GM18499 (cell line): ENCODE data around the gene RBM10.

Experiments
- ATAC-seq: cut with Tn5 transposase; IDR thresholded peaks from one replicate; pipeline ENCODE4 v1.9.1; 2021; ENCODE audit warnings: moderate number of reproducible peaks; ENCODE audit not compliant: insufficient read depth, unreplicated experiment

RBM10 gene

DNA sequence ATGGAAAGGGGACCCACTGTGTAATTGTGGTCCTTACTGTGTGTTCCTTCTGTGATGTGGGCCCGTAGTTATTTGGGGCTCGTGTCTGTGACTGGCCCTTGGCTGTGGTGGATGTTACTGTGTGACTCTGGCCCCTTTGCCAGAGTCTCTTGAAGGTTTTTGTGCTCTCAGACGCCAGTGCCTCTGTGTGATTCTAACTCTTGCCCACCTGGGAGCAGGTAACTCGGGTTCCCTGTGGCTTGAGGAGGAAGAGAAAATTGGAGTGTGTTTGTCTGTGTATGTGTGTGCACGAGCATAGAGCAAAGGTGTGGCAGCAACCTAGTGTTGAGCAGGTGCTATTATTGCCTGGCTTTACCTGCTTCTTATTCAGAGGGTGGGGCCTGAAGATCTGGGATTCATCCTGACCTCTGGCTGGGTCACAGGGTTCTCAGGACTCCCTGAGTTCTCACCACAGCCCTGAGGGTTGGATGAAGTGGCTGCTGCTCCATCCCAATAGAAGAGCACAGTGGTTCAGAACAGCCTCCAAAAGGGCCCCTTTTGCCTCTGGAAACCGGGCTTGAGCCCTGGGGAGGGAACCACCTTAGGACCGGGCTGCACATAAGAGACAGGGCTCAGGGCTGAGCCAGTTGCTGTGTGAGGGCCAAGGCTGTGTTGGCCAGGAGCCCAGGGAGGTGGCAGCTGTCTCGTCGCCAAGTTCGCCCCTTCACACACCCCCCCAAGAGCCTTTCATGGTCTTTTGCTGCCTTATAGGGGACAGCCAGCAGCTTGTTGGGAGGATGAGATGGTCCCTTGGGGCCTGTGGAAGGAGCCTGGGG is 1.3 kb downstream of the RBM10 start:
- ATAC-seq = no peak

DNA sequence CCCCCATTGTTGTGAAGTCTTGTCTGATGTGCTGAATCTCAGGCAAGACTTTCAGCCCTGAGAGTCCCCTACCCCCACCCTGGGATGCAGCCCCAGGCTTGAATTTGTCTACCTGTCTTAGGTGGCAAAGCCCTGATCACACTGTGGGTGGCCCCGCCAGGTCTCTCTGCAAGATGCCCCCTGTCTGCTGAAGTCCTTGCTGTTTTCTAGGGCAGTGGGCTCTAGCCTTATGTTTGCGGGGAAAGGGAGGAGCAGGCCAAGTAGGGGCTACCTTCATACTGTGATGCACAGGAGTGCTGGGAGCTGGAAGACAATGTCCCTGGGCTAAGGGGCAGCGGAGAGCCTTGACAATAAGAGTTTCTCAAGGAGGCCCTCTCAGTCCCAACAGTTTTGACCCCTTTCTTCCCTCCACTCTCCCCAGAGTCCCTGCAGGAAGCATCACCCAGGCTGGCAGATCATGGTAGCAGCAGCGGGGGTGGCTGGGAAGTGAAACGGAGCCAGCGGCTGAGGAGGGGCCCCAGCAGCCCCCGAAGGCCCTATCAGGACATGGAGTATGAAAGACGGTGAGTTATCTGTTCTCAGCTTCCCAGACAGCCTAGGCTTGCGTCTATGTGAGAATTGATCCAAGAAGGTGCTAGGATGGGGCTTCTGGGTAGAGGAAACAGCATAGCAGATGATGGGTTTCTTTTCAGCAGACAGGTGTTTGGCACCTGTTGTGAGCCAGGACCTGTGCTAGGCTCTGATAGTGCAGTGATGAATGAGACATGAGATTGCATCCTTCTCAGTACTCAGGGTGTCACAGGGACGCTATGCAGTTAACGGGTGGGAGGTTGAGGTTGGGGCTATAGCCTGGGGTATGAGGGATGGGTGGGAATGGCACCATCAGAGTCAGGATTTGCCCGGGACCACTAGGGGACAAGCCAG is 2.2 kb downstream of the RBM10 start:
- no peak for ATAC-seq

DNA sequence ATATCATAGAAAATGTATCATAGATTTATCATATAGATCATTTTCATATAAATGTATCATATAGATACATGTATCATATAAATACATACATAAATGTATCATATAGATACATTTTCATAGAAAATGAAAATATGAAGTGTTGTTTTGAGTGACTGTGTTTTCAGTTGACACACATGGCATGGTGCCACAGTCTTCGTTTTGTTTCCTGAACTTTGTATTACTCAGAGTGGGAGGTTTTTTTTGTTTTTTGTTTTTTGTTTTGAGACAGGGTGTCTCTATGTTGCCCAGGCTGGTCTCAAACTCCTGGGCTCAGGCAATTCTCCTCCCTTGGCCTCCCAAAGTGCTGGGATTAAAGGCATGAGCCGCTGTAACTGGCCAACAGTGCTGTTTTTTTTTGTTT is 3.9 kb downstream of the RBM10 start:
- no peak for ATAC-seq

DNA sequence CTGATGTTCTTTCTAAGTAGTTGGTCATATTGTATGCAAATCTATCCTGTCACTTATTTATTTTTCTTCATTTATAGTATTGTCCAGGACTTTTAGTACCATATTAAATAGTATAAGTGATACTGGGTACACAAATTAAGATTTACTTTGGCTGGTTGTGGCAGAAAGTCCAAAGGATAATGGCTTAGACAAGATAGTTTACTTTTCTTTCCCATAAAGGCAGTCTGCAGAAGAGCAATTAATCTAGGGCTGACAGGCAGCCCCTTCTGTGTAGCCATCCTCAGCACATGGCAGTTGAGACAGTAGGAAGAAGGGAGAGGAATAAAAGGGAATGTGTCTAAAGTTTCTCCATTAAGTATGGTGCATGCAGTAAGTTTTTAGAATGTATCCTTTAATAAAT is 6.4 kb downstream of the RBM10 start:
- ATAC-seq = no peak

DNA sequence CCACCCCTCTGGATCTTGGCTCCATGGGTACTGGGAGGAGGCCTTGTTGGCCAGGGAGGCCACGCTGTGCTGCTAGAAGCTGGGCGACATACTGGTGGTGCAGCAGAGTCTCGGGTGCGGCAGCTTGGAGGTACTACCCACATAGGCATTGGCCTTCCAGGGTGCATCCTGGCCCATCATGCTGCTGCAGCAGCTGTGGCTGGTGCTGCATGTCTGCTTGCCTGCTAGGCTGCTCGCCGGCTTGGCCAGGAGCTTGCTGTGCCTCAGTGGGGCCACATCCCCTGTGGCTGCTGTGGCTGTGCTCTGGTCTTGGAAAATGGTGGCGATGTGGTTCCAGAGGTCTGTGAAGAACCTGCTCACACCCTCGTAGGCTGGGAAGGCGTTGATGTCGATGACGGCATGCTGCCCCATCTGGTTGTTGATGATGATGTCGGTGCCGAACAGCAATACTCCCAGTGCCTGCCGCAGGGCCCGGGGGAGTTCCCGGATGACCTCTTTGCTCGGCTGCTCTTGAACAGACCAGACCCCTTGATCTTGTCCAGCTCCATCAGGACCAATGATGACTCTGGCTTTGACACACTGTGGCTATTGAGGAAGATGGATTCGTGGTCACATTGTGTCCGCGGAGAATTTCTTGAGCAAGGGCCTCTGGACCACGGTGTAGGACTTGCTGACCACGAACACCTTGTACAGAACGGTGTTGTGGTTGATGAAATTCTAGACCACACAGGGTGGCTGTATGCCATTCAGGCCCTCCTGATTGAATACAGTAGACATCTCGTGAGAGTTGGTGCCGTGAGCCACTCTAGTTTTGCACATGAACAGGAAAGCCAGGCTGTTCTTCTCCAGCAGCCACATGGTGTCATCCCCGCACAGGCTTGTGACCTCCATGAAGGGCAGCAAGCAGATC is 11.8 kb downstream of the RBM10 start:
- ATAC-seq = no peak

DNA sequence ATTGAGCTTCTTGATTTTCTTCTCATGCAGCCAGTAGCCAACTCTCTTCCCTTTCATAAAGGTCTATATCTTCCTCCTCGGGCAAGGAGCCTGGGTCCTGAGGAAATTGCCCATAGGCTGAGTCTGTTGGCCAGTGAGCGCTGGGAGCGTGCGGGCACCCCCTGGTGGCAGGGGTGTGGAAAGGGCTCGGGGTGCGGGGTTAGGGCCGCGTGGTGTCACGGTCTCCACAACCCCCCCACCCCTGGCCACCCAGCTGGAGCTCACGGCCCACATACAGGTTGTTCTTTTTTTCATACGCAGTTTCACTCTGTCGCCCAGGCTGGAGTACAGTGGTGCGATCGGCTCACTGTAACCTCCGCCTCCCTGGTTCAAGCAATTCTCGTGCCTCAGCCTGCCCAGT is 13.1 kb downstream of the RBM10 start:
- ATAC-seq = no peak

DNA sequence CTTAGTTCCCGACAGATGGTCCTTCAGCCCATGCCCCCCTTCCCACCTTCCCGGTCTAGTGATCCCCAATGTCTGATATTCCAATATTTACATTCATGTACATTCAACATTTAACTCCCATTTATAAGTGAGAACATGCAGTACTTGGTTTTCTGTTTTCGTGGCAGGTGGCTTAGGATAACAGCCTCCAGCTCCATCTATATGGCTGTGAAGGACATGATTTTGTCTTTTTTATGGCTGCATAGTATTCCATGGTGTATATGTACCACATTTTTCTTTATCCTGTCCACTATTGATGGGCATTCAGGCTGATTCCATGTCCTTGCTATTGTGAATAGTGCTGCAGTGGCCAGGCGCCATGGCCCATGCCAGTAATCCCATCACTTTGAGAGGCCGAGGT is 13.8 kb downstream of the RBM10 start:
- no peak for ATAC-seq

DNA sequence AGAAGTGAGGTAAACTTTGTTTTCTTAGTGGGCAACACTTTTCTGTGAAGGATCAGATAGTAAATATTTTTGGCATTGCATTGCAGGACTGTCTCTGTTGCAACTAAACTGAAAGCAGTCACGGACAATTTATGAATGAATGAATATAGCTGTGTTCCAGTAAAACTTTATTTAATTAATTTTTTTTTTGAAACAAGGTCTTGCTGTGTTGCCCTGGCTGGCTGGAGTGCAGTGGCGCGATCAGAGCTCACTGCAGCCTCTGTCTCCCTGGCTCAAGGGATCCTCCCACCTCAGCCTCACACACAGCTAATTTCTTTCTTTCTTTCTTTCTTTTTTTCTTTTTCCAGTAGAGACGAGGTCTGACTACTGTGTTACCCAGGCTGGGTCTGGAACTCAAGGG is 15.8 kb downstream of the RBM10 start:
- ATAC-seq = no peak

DNA sequence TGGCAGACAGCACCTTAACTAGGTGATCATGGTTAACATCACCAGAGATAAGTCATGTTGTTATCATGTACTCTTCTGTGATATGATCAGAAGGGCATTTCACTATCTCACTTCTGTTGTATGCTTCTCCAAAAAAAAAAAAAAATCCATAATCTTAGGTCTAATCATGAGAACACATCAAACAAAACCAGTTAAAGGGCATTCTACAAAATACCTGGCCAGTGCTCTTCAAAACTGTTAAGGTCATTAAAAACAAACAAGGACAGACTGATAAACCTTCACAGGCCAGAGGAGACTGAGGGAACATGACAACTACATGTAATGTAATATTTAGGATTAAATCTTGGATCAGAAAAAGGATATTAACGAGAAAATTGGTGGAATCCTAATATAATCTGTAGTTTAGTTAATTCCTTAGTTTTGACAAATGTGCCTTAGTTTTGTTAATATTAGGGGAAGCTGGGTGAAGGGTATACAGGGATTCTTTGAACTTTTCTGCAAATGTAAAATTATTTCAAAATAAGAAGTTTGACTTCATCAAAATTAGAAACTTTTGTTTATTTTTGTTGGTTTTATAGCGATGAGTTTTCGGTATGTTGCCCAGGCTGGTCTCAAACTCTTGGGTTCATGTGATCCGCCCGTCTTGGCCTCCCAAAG is 18.0 kb downstream of the RBM10 start:
- ATAC-seq = no peak

DNA sequence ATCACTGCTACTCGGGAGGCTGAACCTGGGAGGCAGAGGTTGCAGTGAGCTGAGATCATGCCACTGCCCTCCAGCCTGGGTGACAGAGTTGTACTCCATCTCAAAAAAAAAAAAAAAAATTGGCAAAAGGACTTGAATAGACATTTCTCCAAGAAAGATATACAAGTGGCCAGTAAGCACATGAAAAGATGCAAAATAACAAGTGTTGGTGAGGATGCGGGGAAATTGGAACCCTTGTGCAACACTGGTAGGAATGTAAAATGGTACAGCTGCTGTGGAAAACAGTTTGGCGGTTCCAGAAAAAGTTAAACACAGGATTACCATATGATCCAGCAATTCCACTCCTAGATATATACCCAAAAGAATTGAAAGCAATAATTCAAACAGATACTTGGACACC is 19.4 kb downstream of the RBM10 start:
- ATAC-seq = no peak

DNA sequence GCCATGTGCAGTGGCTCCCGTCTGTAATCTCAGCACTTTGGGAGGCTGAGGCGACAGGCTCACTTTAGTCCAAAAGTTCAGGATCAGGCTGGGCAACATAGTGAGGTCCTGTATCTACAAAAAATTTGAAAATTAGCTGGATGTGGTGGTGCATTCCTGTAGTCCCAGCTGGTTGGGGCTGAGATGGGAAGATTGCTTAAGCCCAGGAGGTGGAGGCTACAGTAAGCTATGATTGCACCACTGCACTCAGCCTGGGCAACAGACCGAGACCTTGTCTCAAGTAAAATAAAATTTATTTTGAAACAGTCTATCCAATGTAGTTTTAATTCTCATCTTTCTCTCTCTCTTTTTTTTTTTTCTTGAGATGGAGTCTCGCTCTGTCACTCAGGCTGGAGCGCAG is 21.1 kb downstream of the RBM10 start:
- no peak for ATAC-seq

DNA sequence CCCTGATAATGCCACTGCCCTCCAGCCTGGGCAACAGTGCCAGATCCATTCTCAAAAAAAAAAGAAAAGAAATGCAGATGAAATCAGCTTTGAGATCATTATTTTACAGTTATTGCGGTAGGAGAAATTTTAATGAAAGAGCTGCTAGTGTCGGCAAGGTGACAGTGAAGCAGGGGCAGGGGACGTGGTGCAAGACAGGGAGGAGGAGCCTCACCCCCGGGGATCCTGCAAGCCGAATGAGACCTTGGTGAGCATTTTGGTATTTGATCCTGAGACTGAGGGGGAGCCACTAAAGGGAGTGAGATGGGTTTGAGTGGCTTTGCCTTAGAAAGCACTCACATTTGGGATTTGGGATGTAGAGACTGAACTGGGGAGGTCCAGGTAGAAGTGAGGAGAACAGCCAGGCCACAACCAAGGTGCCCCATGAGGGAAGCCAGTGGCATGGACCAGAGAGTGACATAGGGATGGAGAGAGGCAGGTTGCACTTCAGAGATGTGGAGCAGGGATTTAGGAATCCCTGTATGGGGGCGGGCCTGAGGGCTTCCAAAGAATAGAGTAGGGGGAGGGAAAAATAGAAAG is 23.6 kb downstream of the RBM10 start:
- no peak for ATAC-seq

DNA sequence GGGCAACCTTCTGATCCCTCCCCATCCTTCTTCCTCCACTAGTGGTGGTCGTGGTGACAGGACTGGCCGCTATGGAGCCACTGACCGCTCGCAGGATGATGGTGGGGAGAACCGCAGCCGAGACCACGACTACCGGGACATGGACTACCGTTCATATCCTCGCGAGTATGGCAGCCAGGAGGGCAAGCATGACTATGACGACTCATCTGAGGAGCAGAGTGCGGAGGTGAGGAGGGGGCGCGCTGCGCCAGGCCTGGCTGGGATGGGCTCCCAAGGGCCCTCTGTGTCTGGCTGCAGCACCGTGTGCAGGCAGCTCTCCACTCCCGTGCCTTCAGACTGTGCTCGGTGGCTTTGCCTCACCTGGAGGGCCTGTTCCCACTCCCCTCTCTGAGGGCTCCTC is 24.3 kb downstream of the RBM10 start:
- ATAC-seq = no peak

DNA sequence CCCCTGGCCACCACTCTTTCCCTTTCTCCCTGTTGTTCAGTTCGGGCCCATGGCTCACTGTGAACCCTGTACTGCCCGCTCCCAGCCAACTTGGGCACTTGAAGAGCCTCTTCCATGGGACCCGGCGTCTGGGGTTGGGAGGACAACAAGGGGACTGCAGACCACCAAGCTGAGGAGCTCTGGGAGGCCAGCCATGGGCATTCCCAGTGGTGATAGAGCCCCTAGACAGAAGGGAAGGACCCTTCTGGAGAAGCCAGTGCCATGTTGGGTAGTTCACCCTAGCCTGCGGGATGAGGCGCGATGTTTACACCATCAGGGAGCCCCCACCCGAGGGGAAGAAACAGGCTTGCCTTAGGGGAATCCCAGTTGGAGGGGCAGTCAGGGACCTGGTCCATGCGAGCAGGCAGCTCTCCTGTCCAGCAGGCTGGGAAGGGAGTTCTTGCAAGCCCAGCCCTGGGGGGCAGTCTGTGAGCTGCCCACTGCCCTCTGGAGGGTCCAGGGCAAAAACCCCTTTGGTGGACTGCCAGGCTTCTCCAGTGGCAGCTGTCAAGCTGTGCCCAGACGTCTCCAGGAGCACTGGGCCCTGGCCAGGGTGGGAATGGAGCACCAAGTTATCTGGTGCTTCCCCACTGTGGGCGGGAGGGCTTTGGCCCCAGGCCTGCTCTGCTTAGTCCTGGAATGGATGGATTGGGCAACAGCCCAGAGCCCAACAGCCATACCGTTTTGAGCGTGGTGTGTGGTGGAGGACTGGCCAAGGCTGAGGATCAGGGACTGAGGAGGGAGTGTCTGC is 24.9 kb downstream of the RBM10 start:
- ATAC-seq = no peak

DNA sequence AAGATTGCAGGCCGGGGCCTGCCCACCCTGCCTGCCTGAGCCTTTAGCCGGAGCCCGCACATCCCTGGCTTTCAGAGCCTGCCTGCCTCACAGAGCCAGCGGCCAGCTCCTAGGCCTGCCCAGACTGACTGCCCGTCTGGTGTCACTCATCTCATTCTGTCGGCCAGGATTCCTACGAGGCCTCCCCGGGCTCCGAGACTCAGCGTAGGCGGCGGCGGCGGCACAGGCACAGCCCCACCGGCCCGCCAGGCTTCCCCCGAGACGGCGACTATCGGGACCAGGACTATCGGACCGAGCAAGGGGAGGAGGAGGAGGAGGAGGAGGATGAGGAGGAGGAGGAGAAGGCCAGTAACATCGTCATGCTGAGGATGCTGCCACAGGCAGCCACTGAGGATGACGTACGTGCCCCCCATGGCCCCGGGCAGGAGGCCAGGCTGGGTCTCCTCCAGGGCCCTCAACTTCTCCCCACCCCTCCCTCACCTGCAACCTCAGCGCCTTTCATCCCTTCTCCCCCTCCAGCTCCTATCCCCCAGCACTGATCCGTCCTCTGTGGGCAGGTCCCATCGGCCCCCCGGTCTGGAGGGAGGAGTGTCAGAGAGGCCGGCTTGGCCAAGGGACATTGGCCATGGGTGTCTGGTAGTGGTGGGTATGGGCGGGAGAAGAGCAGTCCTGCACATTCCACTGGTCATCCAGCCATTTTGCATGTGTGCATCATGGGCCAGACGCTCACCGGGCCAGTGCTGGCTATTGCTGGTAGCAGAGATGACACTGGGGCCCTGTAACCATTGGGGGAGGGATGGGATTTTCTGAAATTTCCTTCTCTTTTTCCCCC is 26.1 kb downstream of the RBM10 start:
- no peak for ATAC-seq

DNA sequence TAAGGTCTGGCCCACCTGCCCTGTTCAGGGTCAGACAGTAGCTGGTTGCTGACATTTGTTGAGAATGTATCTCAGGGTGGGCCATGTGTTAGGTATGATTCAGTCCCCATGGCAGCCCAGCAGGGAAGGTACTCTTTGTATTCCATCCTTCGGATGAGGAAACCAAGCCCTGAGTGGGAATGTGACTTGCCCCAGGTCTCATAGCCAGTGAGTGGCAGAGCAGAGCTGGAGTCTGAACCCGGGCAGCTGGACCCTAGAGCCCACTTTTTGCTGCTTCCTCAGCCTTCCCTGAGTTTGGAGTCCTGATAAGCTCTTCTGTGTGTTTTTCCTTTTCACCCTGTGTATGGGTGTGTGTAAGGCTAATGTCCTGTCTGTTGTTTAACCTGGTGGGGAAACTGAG is 27.0 kb downstream of the RBM10 start:
- no peak for ATAC-seq

DNA sequence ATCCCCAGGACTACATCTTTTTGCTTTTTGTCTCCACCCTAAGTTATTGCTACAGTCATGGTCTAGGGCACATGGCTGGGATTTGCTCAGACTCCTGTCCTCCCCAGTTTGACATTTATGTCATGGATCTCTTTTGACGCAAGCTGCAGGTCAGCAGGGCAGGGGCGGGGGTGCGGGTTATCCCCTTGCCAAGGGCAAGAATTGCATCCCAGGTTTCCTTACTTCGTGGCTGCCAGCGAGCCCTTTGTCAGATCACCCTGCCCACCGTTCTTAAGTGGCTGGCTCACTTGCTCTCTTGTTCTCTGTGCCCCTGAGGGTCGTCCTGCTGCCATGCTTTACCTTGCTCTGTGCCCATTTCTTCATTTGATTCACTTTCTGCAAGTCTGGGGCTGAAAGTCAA is 27.5 kb downstream of the RBM10 start:
- no peak for ATAC-seq
